HG03442 (cell line): ENCODE results near the gene PDZD4.

Experiments
- ATAC-seq: cut with Tn5 transposase; IDR thresholded peaks from one replicate; pipeline ENCODE4 v1.9.1; 2021; ENCODE audit warnings: mild to moderate bottlenecking, moderate library complexity; ENCODE audit not compliant: unreplicated experiment

Gene PDZD4

GRCh38 chrX:153773741-153774575, 56.4 kb downstream of the PDZD4 start:
- no peak for ATAC-seq

- no peak for ATAC-seq
Observed at GRCh38 chrX:153773218-153773611, 57.1 kb downstream of the PDZD4 start.

- no peak for ATAC-seq
Observed at GRCh38 chrX:153772316-153773217, 57.8 kb downstream of the PDZD4 start.

GRCh38 chrX:153771415-153772315, 58.7 kb downstream of the PDZD4 start:
- no peak for ATAC-seq

DNA sequence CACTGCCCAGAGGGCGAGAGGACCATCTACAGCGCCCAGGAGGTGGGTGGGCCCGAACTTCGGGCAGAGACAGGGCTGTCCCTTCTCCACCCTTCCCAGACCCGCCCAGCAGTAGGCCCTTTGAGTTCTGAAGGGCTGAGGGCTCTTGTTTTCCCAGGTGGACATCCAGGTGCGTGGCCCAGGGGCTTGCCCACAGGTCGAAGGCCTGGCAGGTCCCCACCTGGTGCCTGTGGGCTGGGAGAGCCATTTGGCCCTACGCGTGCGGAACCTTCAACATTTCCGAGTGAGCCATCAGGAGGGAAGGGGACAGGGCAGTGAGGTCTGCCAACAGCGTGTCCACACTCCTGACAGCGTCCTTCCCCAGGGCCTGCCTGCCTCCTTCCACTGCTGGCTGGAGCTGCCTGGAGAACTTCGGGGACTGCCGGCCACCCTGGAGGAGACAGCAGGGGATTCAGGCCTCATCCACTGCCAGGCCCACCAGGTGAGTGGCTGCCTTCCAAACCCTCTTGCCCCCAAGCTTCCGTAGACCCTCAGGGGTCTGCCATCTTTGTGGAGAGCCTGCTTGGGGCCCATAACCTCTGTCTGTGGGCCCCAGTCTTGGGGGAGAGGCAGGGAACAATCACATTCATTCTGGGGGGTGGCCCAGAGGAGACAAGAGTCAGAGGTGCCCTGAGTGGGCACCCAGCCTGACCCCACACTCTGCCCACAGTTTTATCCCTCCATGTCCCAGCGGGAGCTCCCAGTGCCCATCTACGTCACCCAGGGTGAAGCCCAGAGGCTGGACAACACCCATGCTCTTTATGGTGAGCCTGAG, 59.5 kb downstream of the PDZD4 start:
- ATAC-seq, result no peak

GRCh38 chrX:153769865-153770600, 60.3 kb downstream of the PDZD4 start:
- no peak for ATAC-seq

GRCh38 chrX:153769158-153769864, 61.0 kb downstream of the PDZD4 start:
- ATAC-seq, result no peak

GRCh38 chrX:153768311-153769157, 61.8 kb downstream of the PDZD4 start:
- ATAC-seq, result no peak

GRCh38 chrX:153767674-153768055, 62.7 kb downstream of the PDZD4 start:
- ATAC-seq, result no peak

GRCh38 chrX:153766871-153767673, 63.3 kb downstream of the PDZD4 start:
- ATAC-seq, result no peak

DNA sequence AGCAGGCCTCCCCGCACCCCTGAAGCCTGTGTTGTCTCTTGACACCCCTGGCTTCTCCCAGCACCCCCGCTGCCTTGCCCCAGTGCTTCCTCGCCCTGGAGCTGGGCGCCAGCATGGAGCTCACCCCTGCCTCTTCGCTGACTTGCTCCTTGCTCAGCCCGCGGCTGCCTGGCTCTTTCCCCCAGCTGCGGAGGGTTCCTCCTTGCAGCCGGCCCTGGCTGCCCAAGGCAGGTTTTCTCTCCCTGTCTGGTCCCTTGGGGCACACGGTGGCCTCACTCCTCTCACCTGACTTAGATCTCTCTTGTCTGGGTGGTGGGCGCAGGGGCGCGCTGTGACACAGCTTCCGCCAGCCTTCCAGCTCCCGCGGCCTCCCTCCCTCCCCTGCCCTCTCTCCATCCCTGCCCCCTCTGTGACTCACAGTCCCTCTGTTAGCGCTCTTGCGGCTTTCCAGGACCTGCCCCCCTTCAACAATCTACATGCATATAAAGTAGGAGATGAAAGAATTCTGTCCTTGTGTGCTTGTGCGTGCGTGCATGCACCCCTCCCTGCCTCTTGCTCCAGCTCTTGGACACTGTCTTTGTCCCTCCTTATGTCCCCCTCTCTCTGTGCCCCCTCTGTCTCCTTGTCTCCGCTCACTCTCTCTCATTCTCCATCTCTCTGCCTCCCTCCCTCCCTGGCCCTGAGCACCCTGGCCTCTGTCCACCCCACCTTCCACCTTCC, 64.1 kb downstream of the PDZD4 start:
- ATAC-seq, result no peak

- ATAC-seq, result no peak
Observed at GRCh38 chrX:153765138-153766079, 64.9 kb downstream of the PDZD4 start.

- no peak for ATAC-seq
Observed at GRCh38 chrX:153764786-153765137, 65.6 kb downstream of the PDZD4 start.

- ATAC-seq, result peak; percentile 53
Observed at GRCh38 chrX:153763989-153764755, 66.2 kb downstream of the PDZD4 start, which contains the start of gene PLXNB3. Gene PLXNB3, plus strand, starts transcription at chrX:153764249. Its CDS starts 1,287 bp downstream, at chrX:153765536.
